ENCODE data around the gene VCL. TPM values are rescaled to one million over a fixed set of nuclear protein-coding genes. Genes with fewer than 3 reads are reported as not detected.
A peak's percentile ranks its signal among the peaks of the same experiment; 100 is the strongest.

VCL gene
- 107 and 116 TPM in 2 replicates for total RNA-seq
- long read RNA-seq, full-length matches to known transcripts, result 76 of 160 reads
- long read RNA-seq, partial matches to known transcripts, result 34 of 160 reads
- long read RNA-seq, other reads (novel, unspliced or antisense), result 50 of 160 reads

GRCh38 chr10:73997787-73998622 lies at the start of gene VCL:
TSS of gene VCL (plus strand) at chr10:73998116. CDS start at chr10:73998208, 92 bp downstream.
- H3K4me1 Mint-ChIP-seq (ENCODE audit: low read depth), result peaks cover 25% of the 10 kb centered on the region
- peak; percentile 100 for DNase-seq (ENCODE audit: low spot score, unreplicated experiment)
- peak within 1 kb of the TSS; percentile 98 for H3K27ac Mint-ChIP-seq
- H3K4me3 Mint-ChIP-seq (ENCODE audit: low read depth), result peak within 1 kb of the TSS; percentile 85
- H3K36me3 Mint-ChIP-seq (ENCODE audit: insufficient read depth), result peaks cover 4% of the 10 kb centered on the region
- no peak for TF ChIP-seq CTCF (IDR thresholded peaks at IDR 0.05; ENCODE audit: unreplicated experiment)
- peaks cover 3% of the 10 kb centered on the region for H3K9me3 Mint-ChIP-seq (ENCODE audit: low read depth)
- H3K27me3 Mint-ChIP-seq, result peaks cover 10% of the 10 kb centered on the region

DNA sequence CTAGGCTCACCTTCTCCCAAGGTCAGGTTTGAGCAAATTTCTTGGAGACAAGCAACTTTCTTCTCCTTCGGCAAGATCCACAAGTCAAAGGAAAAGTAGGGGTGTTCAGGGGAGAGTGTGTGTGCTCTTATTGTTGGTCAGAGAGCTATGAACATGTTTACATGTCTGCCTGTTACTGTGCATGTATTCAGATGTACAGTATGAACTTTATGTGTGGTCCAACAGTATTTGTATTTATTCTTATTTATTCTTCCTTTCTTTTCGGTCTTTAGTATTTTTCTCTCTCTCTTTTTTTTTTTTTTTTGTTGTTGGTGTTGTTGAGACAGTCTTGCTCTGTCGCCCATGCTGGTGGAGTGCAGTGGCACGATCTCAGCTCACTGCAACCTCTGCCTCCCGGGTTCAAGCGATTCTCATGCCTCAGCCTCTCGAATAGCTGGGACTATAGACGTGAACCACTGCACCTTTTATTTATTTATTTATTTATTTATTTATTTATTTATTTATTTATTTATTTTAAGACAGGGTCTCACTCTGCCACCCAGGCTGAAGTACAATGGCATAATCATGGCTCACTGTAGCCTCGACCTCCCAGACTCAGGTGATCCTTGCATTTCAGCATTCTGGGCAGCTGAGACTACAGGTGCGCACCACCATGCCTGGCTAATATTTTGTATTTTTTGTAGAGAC lies 48.8 kb upstream of the VCL start:
- H3K9me3 Mint-ChIP-seq (ENCODE audit: low read depth), result peaks cover 3% of the 10 kb centered on the region
- no peak overlapping the region for H3K27ac Mint-ChIP-seq
- no peaks in the 10 kb centered on the region for H3K36me3 Mint-ChIP-seq (ENCODE audit: insufficient read depth)
- DNase-seq (ENCODE audit: low spot score, unreplicated experiment), result no peak
- H3K27me3 Mint-ChIP-seq, result no peaks in the 10 kb centered on the region
- no peaks in the 10 kb centered on the region for H3K4me1 Mint-ChIP-seq (ENCODE audit: low read depth)
- no peak overlapping the region for H3K4me3 Mint-ChIP-seq (ENCODE audit: low read depth)
- TF ChIP-seq CTCF (IDR thresholded peaks at IDR 0.05; ENCODE audit: unreplicated experiment), result no peak

DNA sequence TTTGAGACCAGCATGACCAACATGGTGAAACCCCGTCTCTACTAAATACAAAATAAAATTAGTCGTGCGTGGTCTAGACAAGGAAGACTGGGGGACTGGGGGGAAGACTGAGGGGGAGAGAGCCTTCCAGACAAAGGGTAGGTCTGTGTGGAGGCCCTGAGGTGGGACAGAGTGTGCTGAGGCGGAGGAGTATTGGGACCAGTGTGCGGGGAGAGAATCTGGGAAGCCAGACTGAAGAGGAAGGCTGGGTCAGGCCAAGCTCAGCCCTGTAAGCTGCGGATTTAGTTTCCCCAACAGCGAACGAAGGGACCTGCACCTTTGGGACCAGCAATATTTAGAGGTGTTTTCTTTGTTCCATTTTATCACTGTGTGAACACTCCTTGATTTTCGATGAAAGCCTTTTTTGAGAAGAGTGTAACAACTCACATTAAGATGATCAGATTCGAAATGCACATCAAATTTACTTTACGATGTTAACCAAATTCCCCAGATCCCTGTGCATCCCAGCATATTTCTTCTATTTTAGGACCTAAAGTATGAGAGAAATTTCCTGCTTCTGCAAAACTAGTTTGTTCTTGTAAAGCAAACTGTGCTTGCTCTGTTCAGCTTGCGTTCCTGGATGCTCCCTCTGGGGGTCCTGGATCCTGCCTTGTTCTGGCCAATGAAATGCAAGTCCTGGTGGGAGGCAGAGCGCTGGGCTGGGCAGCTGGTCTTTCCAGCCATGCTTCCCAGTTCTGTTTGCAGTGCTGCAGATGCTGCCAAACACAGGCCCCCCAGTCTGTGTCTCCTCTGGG lies 47.6 kb upstream of the VCL start:
- Mint-ChIP-seq H3K4me1 (ENCODE audit: low read depth) (no peaks in the 10 kb centered on the region), H3K4me3 (ENCODE audit: low read depth) (no peak overlapping the region), H3K36me3 (ENCODE audit: insufficient read depth) (no peaks in the 10 kb centered on the region), H3K9me3 (ENCODE audit: low read depth) (peaks cover under 1% of the 10 kb centered on the region), H3K27me3 (no peaks in the 10 kb centered on the region), H3K27ac (no peak overlapping the region)
- no peak for DNase-seq (ENCODE audit: low spot score, unreplicated experiment)
- no peak for TF ChIP-seq CTCF (IDR thresholded peaks at IDR 0.05; ENCODE audit: unreplicated experiment)

DNA sequence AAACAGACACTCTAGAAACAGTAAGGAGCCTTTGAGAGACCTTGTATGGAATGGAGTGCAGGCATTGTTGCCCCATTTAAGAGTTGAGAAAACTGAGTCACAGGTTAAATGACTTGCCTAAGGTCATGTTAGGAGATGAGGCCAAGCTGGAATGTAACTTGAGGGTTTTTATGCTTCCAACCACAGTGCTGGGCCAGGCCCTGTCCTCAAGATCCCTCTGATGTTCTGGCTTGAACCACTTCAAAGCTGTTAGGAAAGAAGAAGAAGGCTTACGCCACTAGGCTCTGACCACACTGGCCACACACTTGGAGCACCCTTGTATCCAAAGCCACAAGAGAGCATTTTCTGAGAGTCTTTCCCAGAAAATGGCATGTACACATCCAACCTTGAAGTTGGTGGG lies 44.3 kb upstream of the VCL start:
- Mint-ChIP-seq H3K27me3 (no peaks in the 10 kb centered on the region), H3K9me3 (ENCODE audit: low read depth) (no peaks in the 10 kb centered on the region), H3K4me3 (ENCODE audit: low read depth) (no peak overlapping the region), H3K27ac (no peak overlapping the region), H3K4me1 (ENCODE audit: low read depth) (peaks cover 2% of the 10 kb centered on the region), H3K36me3 (ENCODE audit: insufficient read depth) (no peaks in the 10 kb centered on the region)
- no peak for DNase-seq (ENCODE audit: low spot score, unreplicated experiment)
- no peak for TF ChIP-seq CTCF (IDR thresholded peaks at IDR 0.05; ENCODE audit: unreplicated experiment)

DNA sequence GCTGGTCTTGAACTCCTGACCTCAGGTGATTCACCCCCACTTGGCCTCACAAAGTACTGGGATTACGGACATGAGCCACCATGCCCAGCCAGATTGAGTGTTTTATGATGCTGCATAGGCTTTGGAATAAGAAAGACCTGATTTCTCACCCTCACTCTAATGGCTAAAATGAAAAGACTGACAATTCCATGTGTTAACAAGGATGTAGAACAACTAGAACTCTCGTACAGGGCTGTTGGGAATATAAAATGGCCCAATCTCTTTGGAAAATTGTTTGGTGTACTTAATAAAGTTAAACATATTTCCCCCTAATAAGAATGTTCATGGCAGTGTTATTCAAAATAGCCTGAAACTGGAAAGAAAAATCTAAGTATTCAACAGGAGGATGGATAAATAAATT lies 43.2 kb upstream of the VCL start:
- no peak for DNase-seq (ENCODE audit: low spot score, unreplicated experiment)
- TF ChIP-seq CTCF (IDR thresholded peaks at IDR 0.05; ENCODE audit: unreplicated experiment), result no peak
- Mint-ChIP-seq H3K27ac (no peak overlapping the region), H3K9me3 (ENCODE audit: low read depth) (no peaks in the 10 kb centered on the region), H3K36me3 (ENCODE audit: insufficient read depth) (no peaks in the 10 kb centered on the region), H3K4me3 (ENCODE audit: low read depth) (no peak overlapping the region), H3K27me3 (no peaks in the 10 kb centered on the region), H3K4me1 (ENCODE audit: low read depth) (peaks cover 2% of the 10 kb centered on the region)
